ENCODE results near the gene ALPL. TPM values are rescaled to one million over a fixed set of nuclear protein-coding genes. Genes with fewer than 3 reads are reported as not detected.
A peak's percentile ranks its signal among the peaks of the same experiment; 100 is the strongest.

The ALPL gene
- polyA plus RNA-seq, 1 experiment, result 0.45 TPM

GRCh38 chr1:21579791-21580190 lies 70.6 kb downstream of the ALPL start:
- no peak overlapping the region for H3K4me3 ChIP-seq (ENCODE audit: low read depth, low read length)
- no peak for DNase-seq (ENCODE audit: low read depth)
- H3K27me3 ChIP-seq (ENCODE audit: control insufficient read depth, insufficient read depth, low read length), result peaks cover 4% of the 10 kb centered on the region; the same call in 1 of the 2 replicates
- POLR2A ChIA-PET, result interaction anchor here (0.6 kb wide), 1 partner anchor 202 kb away, joined by 4 read pairs; no protein-coding TSS in a partner anchor
- no peaks in the 10 kb centered on the region for H3K36me3 ChIP-seq (ENCODE audit: control insufficient read depth, insufficient read depth, low read length)
- CTCF ChIA-PET, result interaction anchor here (1.4 to 1.6 kb wide), 3 partner anchors 17 to 209 kb away, joined by 3 to 6 read pairs (median 5); no protein-coding TSS in a partner anchor
- no peak for TF ChIP-seq CTCF (IDR thresholded peaks at IDR 0.05; ENCODE audit: insufficient read depth, low read depth, low read length)

- DNase-seq (ENCODE audit: low read depth), result no peak
- no peak for TF ChIP-seq CTCF (IDR thresholded peaks at IDR 0.05; ENCODE audit: insufficient read depth, low read depth, low read length)
- no peak overlapping the region for H3K4me3 ChIP-seq (ENCODE audit: low read depth, low read length)
- H3K36me3 ChIP-seq (ENCODE audit: control insufficient read depth, insufficient read depth, low read length), result no peaks in the 10 kb centered on the region
- peaks cover 2% of the 10 kb centered on the region; the same call in 1 of the 2 replicates for H3K27me3 ChIP-seq (ENCODE audit: control insufficient read depth, insufficient read depth, low read length)
- ChIA-PET POLR2A (no interaction called here), CTCF (interaction anchor here (0.9 to 1.1 kb wide), 2 partner anchors 12 to 214 kb away, joined by 5 to 6 read pairs; no protein-coding TSS in a partner anchor)
Measured at GRCh38 chr1:21584096-21584495, 74.9 kb downstream of the ALPL start.

DNA sequence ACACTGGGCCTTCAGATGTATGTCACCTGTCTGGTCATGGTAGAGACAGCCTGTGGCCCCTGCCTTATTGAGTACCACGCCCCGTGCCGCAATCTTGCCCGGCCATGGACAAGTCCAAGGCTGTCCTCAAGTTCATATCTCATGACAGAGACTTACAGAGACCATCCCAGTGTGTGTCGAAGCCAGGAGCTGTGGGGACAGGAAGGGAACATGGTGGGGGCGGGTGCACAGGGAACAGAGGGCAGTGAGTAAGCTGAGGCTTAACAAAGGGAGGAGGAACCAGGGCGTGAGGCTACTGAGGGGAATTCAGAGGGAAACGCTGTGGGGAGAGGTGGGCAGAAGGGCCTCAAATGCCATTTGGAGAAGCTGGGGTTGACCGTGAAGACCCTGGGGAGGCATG lies 75.8 kb downstream of the ALPL start:
- DNase-seq (ENCODE audit: low read depth), result no peak
- CTCF ChIA-PET, result interaction anchor here (1.3 kb wide), 1 partner anchor 214 kb away, joined by 3 read pairs; no protein-coding TSS in a partner anchor

DNA sequence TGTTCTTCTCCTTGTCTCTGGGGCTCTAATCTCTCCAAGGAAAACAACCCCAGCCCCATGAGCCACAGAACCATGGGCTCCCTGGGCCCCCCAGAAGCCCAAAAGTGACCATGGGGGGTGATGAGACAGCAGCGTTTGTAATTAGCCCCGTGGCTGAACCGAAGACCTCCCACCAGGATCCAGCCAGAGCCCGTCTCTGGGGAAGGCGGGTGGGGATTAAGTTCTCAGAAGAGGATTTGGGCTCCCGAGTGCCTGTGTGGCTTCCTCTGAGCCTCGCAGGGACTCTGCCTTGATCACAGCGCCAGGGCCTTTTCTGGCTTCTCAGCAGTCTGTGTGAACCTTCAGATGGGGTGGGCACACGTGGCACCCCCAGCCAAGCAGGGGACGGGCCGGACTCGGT lies 77.0 kb downstream of the ALPL start:
- ChIA-PET CTCF (interaction anchor here (1.3 to 1.5 kb wide), 3 partner anchors 10 to 216 kb away, joined by 3 to 7 read pairs (median 3); no protein-coding TSS in a partner anchor), POLR2A (no interaction called here)
- no peak for TF ChIP-seq CTCF (IDR thresholded peaks at IDR 0.05; ENCODE audit: insufficient read depth, low read depth, low read length)
- H3K36me3 ChIP-seq (ENCODE audit: control insufficient read depth, insufficient read depth, low read length), result no peaks in the 10 kb centered on the region
- H3K27me3 ChIP-seq (ENCODE audit: control insufficient read depth, insufficient read depth, low read length), result peaks cover 5% of the 10 kb centered on the region; the same call in 1 of the 2 replicates
- no peak overlapping the region for H3K4me3 ChIP-seq (ENCODE audit: low read depth, low read length)
- DNase-seq (ENCODE audit: low read depth), result no peak

More for the DNA sequence above, 75.8 kb downstream of the ALPL start:
- H3K36me3 ChIP-seq (ENCODE audit: control insufficient read depth, insufficient read depth, low read length), result no peaks in the 10 kb centered on the region
- POLR2A ChIA-PET, result no interaction called here
- no peak for TF ChIP-seq CTCF (IDR thresholded peaks at IDR 0.05; ENCODE audit: insufficient read depth, low read depth, low read length)
- peaks cover 2% of the 10 kb centered on the region; the same call in 1 of the 2 replicates for H3K27me3 ChIP-seq (ENCODE audit: control insufficient read depth, insufficient read depth, low read length)
- no peak overlapping the region for H3K4me3 ChIP-seq (ENCODE audit: low read depth, low read length)

GRCh38 chr1:21586846-21587601 lies 77.8 kb downstream of the ALPL start:
- ChIA-PET CTCF (interaction anchor here (0.7 to 1.5 kb wide), 5 partner anchors 9 to 218 kb away, joined by 3 to 9 read pairs (median 5); no protein-coding TSS in a partner anchor), POLR2A (no interaction called here)

More at GRCh38 chr1:21586846-21587601, 77.8 kb downstream of the ALPL start:
- Histone ChIP-seq H3K27me3 (ENCODE audit: control insufficient read depth, insufficient read depth, low read length) (peaks cover 7% of the 10 kb centered on the region; the same call in 1 of the 2 replicates), H3K4me3 (ENCODE audit: low read depth, low read length) (no peak overlapping the region), H3K36me3 (ENCODE audit: control insufficient read depth, insufficient read depth, low read length) (no peaks in the 10 kb centered on the region)
- DNase-seq (ENCODE audit: low read depth), result peak; percentile 35
- no peak for TF ChIP-seq CTCF (IDR thresholded peaks at IDR 0.05; ENCODE audit: insufficient read depth, low read depth, low read length)

Measured in BJ (cell line).